ENCODE data around the gene LYVE1. TPM values are rescaled to one million over a fixed set of nuclear protein-coding genes. Genes with fewer than 3 reads are reported as not detected.

The LYVE1 gene
- total RNA-seq, 1 experiment from 2014 or later: not detected

DNA sequence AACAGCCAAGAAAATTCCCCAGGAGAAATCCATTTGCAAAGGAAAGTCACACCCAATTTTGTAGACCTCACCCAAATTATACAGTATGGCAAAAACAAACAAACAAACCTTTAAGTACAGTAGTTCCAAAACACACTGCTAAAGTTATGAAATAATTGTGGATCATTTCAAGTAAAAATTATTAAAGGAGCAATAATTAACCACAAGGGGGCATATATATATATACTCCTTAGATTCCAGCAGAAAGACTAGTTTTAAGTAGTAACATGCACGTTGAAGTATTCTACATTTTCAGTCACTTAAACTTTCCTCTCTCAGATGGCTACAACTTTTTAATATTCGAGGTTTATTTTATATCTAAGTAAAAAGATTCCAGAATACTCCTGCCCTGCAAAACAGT, 54.3 kb downstream of the LYVE1 start:
- Histone ChIP-seq H3K9me2 (ENCODE audit: insufficient read depth) (no peaks in the 10 kb centered on the region), H3K4me1 (replicated peaks; ENCODE audit: insufficient read depth) (0 out of 2 replicates have a peak, but pooled peaks cover 4% of the 10 kb centered on the region), H4K20me1 (ENCODE audit: insufficient read depth) (no peaks in the 10 kb centered on the region), H2AFZ (no peak overlapping the region), H3K4me2 (no peak overlapping the region), H3K79me2 (ENCODE audit: low read depth) (no peaks in the 10 kb centered on the region), H3K9me3 (ENCODE audit: insufficient read depth, low read depth) (no peaks in the 10 kb centered on the region), H3K27ac (no peak overlapping the region), H3K27me3 (ENCODE audit: insufficient read depth, low read depth) (no peaks in the 10 kb centered on the region), H3K36me3 (ENCODE audit: low read depth) (no peaks in the 10 kb centered on the region; the same call in 1 of the 2 replicates), H3K4me3 (no peak overlapping the region), H3F3A (ENCODE audit: insufficient read depth, low read depth) (no peaks in the 10 kb centered on the region)
- no TSS peak for BruUV-seq (replicated peaks)
- CTCF ChIA-PET: no interaction called here
- no peak for DNase-seq
- POLR2A ChIA-PET (ENCODE audit: unreplicated experiment): interaction anchor here (0.7 kb wide), 1 partner anchor 20 kb away, joined by 3 read pairs; no protein-coding TSS in a partner anchor
- peak; percentile 60 for TF ChIP-seq CTCF (conservative IDR thresholded peaks at IDR 0.05)
- no peak for TF ChIP-seq EZH2 (IDR thresholded peaks at IDR 0.05; ENCODE audit: low read depth)
- intact Hi-C loops (cut with micrococcal nuclease; ENCODE audit: unreplicated experiment): loop anchor here (1.0 to 5.0 kb wide), 2 partner anchors 107 to 221 kb away; no protein-coding TSS in a partner anchor

DNA sequence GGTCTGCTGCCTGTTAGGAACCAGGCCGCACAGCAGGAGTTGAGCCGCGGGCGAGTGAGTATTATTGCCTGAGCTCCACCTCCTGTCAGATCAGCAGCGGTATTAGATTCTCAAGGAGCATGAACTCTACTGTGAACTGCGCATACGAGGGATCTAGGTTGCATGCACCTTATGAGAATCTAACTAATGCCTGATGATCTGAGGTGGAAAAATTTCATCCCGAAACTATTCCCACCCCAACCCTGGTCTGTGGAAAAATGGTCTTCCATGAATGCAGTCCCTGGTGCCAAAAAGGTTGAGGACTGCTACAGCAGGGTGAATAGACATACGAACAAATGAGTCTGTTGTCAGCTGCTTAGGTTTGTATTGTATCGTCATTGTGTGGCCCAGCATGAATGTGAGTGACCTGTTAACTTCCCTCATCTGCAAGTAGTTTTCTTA, 57.3 kb downstream of the LYVE1 start:
- TF ChIP-seq CTCF (conservative IDR thresholded peaks at IDR 0.05): no peak
- no peak for TF ChIP-seq EZH2 (IDR thresholded peaks at IDR 0.05; ENCODE audit: low read depth)
- no peak for DNase-seq
- Histone ChIP-seq H3K9me2 (ENCODE audit: insufficient read depth) (no peaks in the 10 kb centered on the region), H3K27ac (no peak overlapping the region), H3K4me2 (no peak overlapping the region), H3K27me3 (ENCODE audit: insufficient read depth, low read depth) (no peaks in the 10 kb centered on the region), H3K4me3 (no peak overlapping the region), H4K20me1 (ENCODE audit: insufficient read depth) (no peaks in the 10 kb centered on the region), H3K4me1 (replicated peaks; ENCODE audit: insufficient read depth) (0 out of 2 replicates have a peak, but pooled peaks cover 4% of the 10 kb centered on the region), H3K9me3 (ENCODE audit: insufficient read depth, low read depth) (no peaks in the 10 kb centered on the region), H3F3A (ENCODE audit: insufficient read depth, low read depth) (no peaks in the 10 kb centered on the region), H3K79me2 (ENCODE audit: low read depth) (no peaks in the 10 kb centered on the region), H2AFZ (no peak overlapping the region), H3K36me3 (ENCODE audit: low read depth) (no peaks in the 10 kb centered on the region; the same call in 1 of the 2 replicates)
- ChIA-PET CTCF (no interaction called here), POLR2A (ENCODE audit: unreplicated experiment) (no interaction called here)
- intact Hi-C loops (cut with micrococcal nuclease; ENCODE audit: unreplicated experiment): loop anchor here (5.0 kb wide), 1 partner anchor 104 kb away; no protein-coding TSS in a partner anchor
- BruUV-seq (replicated peaks): no TSS peak

Other genes with a start within 250 kb of the LYVE1 start
- 16.5 and 17.4 TPM in 2 replicates for gene AMPD3, start 113.4 kb downstream of the LYVE1 start, total RNA-seq (2021)
- gene RNF141, start 27.5 kb downstream of the LYVE1 start, total RNA-seq (2021): 33.7 and 36.8 TPM in 2 replicates
- gene IRAG1, start 125.1 kb upstream of the LYVE1 start, total RNA-seq (2021): 0.65 and 1.3 TPM in 2 replicates
- gene CTR9, start 182.6 kb upstream of the LYVE1 start, total RNA-seq (2021): 11.1 and 19.7 TPM in 2 replicates
- gene EIF4G2, start 240.3 kb upstream of the LYVE1 start, total RNA-seq (2021): 353 and 439 TPM in 2 replicates